Kidney (tissue), 14 donors: ENCODE data around the gene BLACAT1. TPM values are rescaled to one million over a fixed set of nuclear protein-coding genes. Genes with fewer than 3 reads are reported as not detected.
A peak's percentile ranks its signal among the peaks of the same experiment; 100 is the strongest.

Experiments used
- DNase-seq, 5 donors: peaks; one replicate each; pipeline ENCODE4 v3.0.0-alpha.2; 2013 to 2020
- FAIRE-seq: peaks from 2 replicates; lab custom pipeline; 2012; peaks lifted over from hg19 to GRCh38; lab: Jason Lieb, UNC
- H3K27ac ChIP-seq, 2 donors: one replicate each; pipeline ENCODE4 v1.7.0; 2013; ENCODE audit warnings: low read depth in 2 of 2, low read length in 2 of 2, inconsistent platforms in 1 of 2
- H3K27me3 ChIP-seq: one replicate; pipeline ENCODE4 v1.7.1; 2013; ENCODE audit warnings: low read length, inconsistent platforms; ENCODE audit not compliant: control insufficient read depth, insufficient read depth
- H3K36me3 ChIP-seq, 3 donors: one replicate each; pipeline versions ENCODE4 v1.7.0 to v1.7.1; 2013; ENCODE audit warnings: low read length in 3 of 3, control low read depth in 1 of 3, inconsistent platforms in 1 of 3; ENCODE audit not compliant: insufficient read depth in 3 of 3, control insufficient read depth in 2 of 3
- H3K4me1 ChIP-seq, 3 donors: one replicate each; pipeline versions ENCODE4 v1.7.0 to v1.7.1; 2013; ENCODE audit warnings: low read length in 3 of 3, inconsistent platforms in 1 of 3, low read depth in 1 of 3; ENCODE audit not compliant: control insufficient read depth in 2 of 3, insufficient read depth in 2 of 3
- H3K4me3 ChIP-seq, 3 donors: one replicate each; pipeline versions ENCODE4 v1.7.0 to v1.8.1; 2013; ENCODE audit warnings: low read length in 3 of 3, control low read depth in 1 of 3, inconsistent platforms in 1 of 3
- H3K9ac ChIP-seq, 3 donors: one replicate each; pipeline versions ENCODE4 v1.7.0 to v1.7.1; 2013; ENCODE audit warnings: low read length in 3 of 3, control low read depth in 1 of 3, inconsistent platforms in 1 of 3
- H3K9me3 ChIP-seq, 3 donors: one replicate each; pipeline versions ENCODE4 v1.7.0 to v1.7.1; 2013; ENCODE audit warnings: low read length in 3 of 3, control low read depth in 1 of 3, inconsistent platforms in 1 of 3; ENCODE audit not compliant: control insufficient read depth in 2 of 3, insufficient read depth in 1 of 3
- intact Hi-C: fragments of 100-400 bp; cut with DNase I; formaldehyde crosslinking; loops from one replicate; pipeline ENCODE4 v1.11.1; 2022
- polyA plus RNA-seq: library from polyadenylated mRNA; stranded (reverse); fragments of 350-450 nt; fragmentation: Illumina TruSeq; extraction: RNeasy Lipid Tissue Mini Kit (QIAGEN cat#74804); gene quantifications from one replicate; pipeline ENCODE4 v1.2.3, GENCODE V29; 2014; ENCODE audit warnings: low read depth, low replicate concordance; ENCODE audit not compliant: insufficient read depth
- total RNA-seq: library from RNA; stranded (reverse); fragmentation: NEBNext Ultra II Directional; extraction: Animal tissue kit (Norgen Biotek cat#: 25700); gene quantifications from one replicate; pipeline ENCODE4 v1.2.1, GENCODE V29; 2021
- TF ChIP-seq, protein P1 (sequence below): IDR thresholded peaks from 3 replicates; pipeline ENCODE4 v1.5.1; 2012; ENCODE audit warnings: mild to moderate bottlenecking, moderate library complexity, borderline replicate concordance; ENCODE audit not compliant: insufficient read depth; ENCODE audit errors: extremely low read depth
- donor health status: control.
- donor health status: control.
- donor health status: control.
- donor health status: control.
- donor health status: control.
- donor health status: DM: yes; HTN: yes; CAD: no.
- donor health status: Normal renal cell carcinoma (clear cell type).

BLACAT1 gene
- total and polyA plus RNA-seq, 2 donors from 2014 or later = 0.37 to 4.3 TPM

GRCh38 chr1:205449254-205449749 lies 6.5 kb downstream of the BLACAT1 start:
- H3K9ac ChIP-seq = peak overlapping the region in 1 of 3 donors; percentile 46

DNA sequence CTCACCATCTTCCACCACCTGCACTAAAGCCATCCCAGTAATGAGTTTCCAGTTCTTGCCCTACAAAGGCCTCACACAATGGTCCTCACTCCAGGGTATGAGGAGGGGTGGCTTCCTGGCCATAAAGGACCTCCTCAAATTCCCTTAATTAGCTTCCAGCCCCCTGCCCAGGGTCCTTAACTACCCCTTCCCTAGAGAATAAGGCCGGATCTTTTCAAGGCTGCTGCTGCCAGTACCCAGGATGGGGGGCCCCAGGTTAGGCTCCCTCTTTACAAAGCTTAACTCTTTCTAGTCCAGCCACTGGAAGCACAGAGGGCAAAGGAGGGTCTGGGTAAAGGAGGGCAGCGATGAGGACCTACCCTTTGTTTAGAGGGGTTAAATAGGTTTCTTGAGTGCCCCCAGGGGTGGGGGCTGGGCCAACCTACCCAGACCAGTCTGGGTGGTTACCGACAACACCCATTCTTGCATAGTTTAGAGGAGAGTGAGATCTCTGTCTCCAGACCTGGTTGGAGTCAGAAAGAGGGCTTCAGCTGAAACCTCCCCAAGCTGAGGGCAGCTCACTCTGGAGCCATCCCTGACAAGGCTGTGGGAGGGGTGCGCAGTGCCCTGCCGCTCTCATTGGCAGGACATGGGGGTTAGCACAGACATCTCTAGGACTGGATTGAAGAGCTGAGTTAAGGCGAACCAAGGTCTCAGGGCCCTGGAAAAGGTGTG lies 7.1 kb downstream of the BLACAT1 start:
- FAIRE-seq (no peak), DNase-seq (no peak)
- TF ChIP-seq, protein P1, sequence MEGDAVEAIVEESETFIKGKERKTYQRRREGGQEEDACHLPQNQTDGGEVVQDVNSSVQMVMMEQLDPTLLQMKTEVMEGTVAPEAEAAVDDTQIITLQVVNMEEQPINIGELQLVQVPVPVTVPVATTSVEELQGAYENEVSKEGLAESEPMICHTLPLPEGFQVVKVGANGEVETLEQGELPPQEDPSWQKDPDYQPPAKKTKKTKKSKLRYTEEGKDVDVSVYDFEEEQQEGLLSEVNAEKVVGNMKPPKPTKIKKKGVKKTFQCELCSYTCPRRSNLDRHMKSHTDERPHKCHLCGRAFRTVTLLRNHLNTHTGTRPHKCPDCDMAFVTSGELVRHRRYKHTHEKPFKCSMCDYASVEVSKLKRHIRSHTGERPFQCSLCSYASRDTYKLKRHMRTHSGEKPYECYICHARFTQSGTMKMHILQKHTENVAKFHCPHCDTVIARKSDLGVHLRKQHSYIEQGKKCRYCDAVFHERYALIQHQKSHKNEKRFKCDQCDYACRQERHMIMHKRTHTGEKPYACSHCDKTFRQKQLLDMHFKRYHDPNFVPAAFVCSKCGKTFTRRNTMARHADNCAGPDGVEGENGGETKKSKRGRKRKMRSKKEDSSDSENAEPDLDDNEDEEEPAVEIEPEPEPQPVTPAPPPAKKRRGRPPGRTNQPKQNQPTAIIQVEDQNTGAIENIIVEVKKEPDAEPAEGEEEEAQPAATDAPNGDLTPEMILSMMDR = no peak
- Histone ChIP-seq H3K27me3 (no peaks in the 10 kb centered on the region), H3K4me1 (peaks cover 0 to 21% (median 0%) of the 10 kb centered on the region in 3 donors), H3K4me3 (peak overlapping the region in 2 of 3 donors; percentile 32 to 39), H3K9me3 (no peaks in the 10 kb centered on the region), H3K27ac (peak overlapping the region in 1 of 2 donors; percentile 23), H3K36me3 (no peaks in the 10 kb centered on the region), H3K9ac (no peak overlapping the region)
- intact Hi-C loops = no loop called here

More at GRCh38 chr1:205449254-205449749, 6.5 kb downstream of the BLACAT1 start:
- Histone ChIP-seq H3K27me3 (peaks cover 2% of the 10 kb centered on the region), H3K27ac (peak overlapping the region in 1 of 2 donors; percentile 22), H3K36me3 (no peaks in the 10 kb centered on the region), H3K9me3 (no peaks in the 10 kb centered on the region), H3K4me3 (peak overlapping the region; percentile 6 to 39 (median 32)), H3K4me1 (peaks cover 0 to 21% (median 0%) of the 10 kb centered on the region in 3 donors)
- TF ChIP-seq, protein P1 = no peak
- no peak for FAIRE-seq
- DNase-seq = no peak
- intact Hi-C loops = no loop called here

- no peak for FAIRE-seq
- no peaks in the 10 kb centered on the region for H3K27me3 ChIP-seq
- no peak overlapping the region for H3K9ac ChIP-seq
- H3K9me3 ChIP-seq = no peaks in the 10 kb centered on the region
- intact Hi-C loops = no loop called here
- TF ChIP-seq, protein P1 = no peak
- no peak overlapping the region for H3K27ac ChIP-seq
- no peak overlapping the region for H3K4me3 ChIP-seq
- H3K36me3 ChIP-seq = no peaks in the 10 kb centered on the region
- DNase-seq = peak in 3 of 5 donors; percentile 42 to 65 (median 53)
- H3K4me1 ChIP-seq = peaks cover 0 to 28% (median 6%) of the 10 kb centered on the region in 3 donors
Measured at GRCh38 chr1:205447457-205448341, 8.1 kb downstream of the BLACAT1 start.
